ENCODE data around the gene COPS7A.

COPS7A gene

DNA sequence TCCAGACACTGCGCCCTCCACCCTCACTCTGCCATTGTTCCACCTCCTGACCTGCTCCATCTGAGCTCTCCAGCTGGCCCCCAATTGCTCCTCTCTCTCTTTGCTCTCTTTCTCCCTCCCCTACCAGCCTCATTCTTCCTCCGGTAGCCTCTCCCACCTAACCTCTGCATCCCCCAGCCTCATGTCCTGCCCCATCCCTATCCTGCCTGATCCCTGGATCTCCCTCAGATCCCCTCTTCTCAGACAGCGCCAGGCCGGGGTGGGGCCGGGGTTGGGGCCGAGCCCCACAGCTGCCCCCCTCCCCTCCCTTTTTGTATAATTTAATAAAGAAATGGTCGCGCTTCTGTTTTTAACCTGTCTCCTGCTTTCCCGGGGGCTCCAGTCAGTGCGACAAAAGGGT is 46.8 kb downstream of the COPS7A start:
- TF ChIP-seq JUND (IDR thresholded peaks at IDR 0.05; ENCODE audit: low read depth) = no peak
- in situ Hi-C loops (cut with HindIII; ENCODE audit: low pct_unique_long_range_greater_than_20kb, low sequenced_read_pairs) = no loop called here
- no peak for DNase-seq (ENCODE audit: low read depth in 1 of 2, low spot score in 1 of 2)

DNA sequence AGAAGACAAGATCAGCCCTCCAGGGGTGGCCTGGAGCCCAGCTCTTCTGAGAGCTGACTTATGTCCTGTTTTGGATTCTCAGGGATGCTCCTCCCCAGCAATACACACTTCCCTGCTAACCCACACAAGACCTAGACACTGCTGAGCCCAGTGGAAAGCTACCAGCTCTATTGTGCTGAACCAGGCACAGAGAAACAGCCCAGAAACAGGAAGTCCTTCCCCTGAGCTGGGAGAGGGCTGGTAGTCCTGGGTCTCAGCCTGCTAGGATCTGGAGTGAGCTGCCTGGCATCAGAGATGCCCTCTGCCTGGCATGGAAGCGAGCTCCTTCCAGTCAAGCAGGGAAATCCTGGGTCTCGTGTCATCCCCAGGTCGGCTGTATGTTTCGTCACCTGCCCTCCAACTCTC is 47.2 kb downstream of the COPS7A start:
- TF ChIP-seq JUND (IDR thresholded peaks at IDR 0.05; ENCODE audit: low read depth) = no peak
- in situ Hi-C loops (cut with HindIII; ENCODE audit: low pct_unique_long_range_greater_than_20kb, low sequenced_read_pairs) = no loop called here
- no peak for DNase-seq (ENCODE audit: low read depth in 1 of 2, low spot score in 1 of 2)

DNA sequence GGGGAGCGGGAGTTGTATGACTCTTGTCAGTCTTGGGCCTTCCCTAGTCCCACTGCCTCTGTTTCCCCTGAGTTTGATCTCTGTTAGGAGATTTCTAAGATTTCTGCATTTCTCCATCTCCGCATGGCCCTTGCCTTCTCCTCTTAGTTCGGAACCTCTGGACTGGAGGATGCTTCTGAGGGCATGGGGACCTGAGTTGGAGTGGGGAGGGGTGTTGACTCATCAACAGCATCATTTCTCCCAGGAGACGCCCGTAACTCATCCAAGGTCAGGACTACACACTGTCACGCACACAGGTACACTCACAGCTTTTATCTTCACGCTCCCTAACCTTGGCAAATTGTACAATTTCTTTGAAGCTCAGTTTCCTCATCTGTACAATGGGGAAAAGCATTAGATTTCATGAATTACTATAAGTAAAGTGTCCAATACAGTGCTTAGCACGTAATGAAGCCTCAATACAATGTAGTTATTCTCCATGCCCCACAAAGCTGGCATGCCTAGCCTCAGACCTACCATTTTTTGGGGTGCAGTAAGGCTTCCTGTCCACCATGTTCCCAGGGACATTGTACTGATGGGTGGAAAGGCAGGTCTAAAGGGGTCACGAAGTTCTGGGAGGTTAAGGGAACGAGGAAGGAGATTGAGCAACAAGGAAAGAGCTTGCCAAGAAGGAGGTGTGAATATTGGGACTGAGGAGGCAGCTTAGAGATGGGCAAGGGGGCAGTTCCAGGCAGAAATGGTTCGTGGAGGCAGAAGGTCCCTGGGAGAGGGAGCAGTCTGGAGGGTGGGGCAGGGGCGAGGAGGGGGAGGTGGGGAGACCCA is 47.9 kb downstream of the COPS7A start:
- DNase-seq (ENCODE audit: low read depth in 1 of 2, low spot score in 1 of 2) = no peak
- in situ Hi-C loops (cut with HindIII; ENCODE audit: low pct_unique_long_range_greater_than_20kb, low sequenced_read_pairs) = no loop called here
- no peak for TF ChIP-seq JUND (IDR thresholded peaks at IDR 0.05; ENCODE audit: low read depth)

DNA sequence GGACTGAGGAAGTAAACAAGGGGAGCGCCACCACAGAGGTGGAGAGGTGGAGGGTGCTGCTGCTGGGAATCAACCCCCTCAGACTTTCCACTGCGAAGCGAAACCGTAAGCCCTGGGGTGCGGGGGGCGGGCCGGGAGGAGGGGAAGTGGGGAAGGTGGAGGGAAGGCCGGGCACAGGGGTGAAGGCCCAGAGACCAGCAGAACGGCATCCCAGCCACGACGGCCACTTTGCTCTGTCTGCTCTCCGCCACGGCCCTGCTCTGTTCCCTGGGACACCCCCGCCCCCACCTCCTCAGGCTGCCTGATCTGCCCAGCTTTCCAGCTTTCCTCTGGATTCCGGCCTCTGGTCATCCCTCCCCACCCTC is 48.5 kb downstream of the COPS7A start, which contains the start of gene LAG3:
Gene LAG3, plus strand, starts transcription at position 190 of the 365 bp plus-strand sequence. CDS start 333 bp downstream, outside the sequence.
- no peak for TF ChIP-seq JUND (IDR thresholded peaks at IDR 0.05; ENCODE audit: low read depth)
- no peak for DNase-seq (ENCODE audit: low read depth in 1 of 2, low spot score in 1 of 2)
- in situ Hi-C loops (cut with HindIII; ENCODE audit: low pct_unique_long_range_greater_than_20kb, low sequenced_read_pairs) = no loop called here

DNA sequence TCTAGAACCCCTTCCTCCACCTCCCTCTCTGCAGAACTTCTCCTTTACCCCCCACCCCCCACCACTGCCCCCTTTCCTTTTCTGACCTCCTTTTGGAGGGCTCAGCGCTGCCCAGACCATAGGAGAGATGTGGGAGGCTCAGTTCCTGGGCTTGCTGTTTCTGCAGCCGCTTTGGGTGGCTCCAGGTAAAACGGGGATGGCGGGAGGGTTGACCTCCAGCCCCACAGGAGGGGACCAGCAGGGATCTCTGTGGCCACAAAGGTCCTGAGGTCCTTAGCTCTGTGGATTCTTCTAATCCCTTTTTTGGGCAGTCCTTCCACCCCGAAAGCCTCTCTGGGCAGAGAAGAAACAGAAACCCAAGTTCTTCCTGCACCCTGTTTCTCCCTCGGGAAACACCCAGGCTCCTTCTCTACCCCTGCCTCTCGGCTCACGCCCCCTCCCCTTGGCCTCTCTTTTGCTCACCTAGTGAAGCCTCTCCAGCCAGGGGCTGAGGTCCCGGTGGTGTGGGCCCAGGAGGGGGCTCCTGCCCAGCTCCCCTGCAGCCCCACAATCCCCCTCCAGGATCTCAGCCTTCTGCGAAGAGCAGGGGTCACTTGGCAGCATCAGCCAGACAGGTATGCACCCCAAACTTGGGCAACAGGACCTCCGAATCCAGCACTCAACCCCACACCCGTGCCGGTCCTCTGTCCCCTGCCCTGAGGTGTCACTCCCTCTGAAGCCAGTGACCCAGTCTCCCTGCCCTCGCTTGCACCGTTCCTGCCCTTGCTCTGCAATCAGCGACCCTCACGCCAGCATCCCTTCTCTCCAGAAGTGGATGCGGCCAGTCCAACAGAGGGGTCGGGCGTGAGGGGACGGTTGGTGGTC is 49.1 kb downstream of the COPS7A start:
- DNase-seq (ENCODE audit: low read depth in 1 of 2, low spot score in 1 of 2) = no peak

DNA sequence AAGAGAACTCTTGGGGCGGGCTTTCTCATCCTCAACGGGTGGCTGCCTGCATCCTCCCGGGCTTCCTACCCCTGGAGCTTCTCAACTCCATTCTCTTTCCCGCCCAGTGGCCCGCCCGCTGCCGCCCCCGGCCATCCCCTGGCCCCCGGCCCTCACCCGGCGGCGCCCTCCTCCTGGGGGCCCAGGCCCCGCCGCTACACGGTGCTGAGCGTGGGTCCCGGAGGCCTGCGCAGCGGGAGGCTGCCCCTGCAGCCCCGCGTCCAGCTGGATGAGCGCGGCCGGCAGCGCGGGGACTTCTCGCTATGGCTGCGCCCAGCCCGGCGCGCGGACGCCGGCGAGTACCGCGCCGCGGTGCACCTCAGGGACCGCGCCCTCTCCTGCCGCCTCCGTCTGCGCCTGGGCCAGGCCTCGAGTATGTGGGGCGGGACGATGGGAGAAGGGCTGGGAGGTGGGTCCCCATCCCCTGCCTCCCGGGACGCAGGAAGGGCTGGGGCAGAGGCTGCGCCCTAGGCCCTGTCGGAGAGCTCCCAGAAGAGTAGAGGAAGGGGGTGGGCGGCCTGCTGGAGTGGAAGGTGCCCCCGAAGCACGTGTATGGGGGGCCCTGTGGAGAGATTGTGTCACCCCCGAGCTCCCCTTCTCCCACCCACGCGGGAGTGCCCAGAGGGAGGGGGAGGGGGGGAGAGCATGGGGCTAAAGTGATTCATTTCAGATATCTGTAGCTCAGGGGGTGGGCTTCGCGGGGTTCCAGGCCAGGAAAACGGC is 49.9 kb downstream of the COPS7A start:
- DNase-seq (ENCODE audit: low read depth in 1 of 2, low spot score in 1 of 2) = no peak
- TF ChIP-seq JUND (IDR thresholded peaks at IDR 0.05; ENCODE audit: low read depth) = no peak
- in situ Hi-C loops (cut with HindIII; ENCODE audit: low pct_unique_long_range_greater_than_20kb, low sequenced_read_pairs) = no loop called here

More for the DNA sequence above, 49.1 kb downstream of the COPS7A start:
- in situ Hi-C loops (cut with HindIII; ENCODE audit: low pct_unique_long_range_greater_than_20kb, low sequenced_read_pairs) = no loop called here
- TF ChIP-seq JUND (IDR thresholded peaks at IDR 0.05; ENCODE audit: low read depth) = no peak

DNA sequence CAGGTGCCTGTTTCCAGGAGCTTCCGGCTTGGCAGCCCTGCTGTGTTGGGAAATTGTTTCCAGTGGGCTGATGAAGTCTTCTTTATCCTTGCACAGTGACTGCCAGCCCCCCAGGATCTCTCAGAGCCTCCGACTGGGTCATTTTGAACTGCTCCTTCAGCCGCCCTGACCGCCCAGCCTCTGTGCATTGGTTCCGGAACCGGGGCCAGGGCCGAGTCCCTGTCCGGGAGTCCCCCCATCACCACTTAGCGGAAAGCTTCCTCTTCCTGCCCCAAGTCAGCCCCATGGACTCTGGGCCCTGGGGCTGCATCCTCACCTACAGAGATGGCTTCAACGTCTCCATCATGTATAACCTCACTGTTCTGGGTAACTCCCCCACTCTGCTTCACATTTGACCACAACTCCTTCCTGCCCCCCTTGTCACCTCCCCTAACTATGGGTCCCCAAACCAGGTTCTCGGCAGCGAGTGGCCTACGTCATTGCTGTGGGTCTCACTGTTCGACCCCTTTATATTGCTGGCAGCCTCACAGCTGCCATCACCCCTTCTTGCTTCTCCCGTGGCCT is 50.7 kb downstream of the COPS7A start:
- no peak for TF ChIP-seq JUND (IDR thresholded peaks at IDR 0.05; ENCODE audit: low read depth)
- in situ Hi-C loops (cut with HindIII; ENCODE audit: low pct_unique_long_range_greater_than_20kb, low sequenced_read_pairs) = no loop called here

DNA sequence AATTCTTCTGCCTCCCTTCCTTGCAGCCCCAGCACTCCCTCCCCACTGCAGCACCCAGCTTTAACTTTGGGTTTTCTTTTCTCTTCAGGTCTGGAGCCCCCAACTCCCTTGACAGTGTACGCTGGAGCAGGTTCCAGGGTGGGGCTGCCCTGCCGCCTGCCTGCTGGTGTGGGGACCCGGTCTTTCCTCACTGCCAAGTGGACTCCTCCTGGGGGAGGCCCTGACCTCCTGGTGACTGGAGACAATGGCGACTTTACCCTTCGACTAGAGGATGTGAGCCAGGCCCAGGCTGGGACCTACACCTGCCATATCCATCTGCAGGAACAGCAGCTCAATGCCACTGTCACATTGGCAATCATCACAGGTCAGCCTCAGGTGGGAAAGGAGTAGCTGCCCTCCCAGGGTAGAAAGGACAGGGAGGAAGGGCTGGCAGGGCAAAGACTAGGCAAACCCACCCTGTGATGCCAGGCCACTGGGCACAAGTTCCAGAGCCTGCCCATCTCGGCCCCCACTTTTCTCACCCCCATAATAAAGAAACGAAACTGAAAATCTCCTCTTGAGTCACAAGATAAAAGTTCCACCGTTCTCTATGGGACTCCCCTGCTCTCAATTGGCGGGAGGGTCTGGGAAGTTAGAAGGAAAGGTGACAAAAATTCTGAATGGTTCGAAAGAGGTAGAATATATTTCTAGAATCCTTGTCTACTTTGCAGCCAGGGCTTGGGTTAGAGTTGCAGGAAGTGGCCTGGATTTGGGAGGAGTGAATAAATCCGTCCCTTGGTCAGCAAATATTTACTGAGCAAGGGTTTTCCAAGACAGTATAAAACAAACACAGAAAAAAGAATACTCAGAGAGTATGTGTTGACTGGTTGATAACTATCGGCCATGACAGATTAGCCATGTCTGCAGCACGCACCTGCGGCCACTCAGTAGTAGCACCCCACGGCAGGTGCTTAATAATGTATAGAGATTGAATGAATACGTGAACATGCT is 51.6 kb downstream of the COPS7A start:
- no peak for TF ChIP-seq JUND (IDR thresholded peaks at IDR 0.05; ENCODE audit: low read depth)
- DNase-seq (ENCODE audit: low read depth in 1 of 2, low spot score in 1 of 2) = peak in 1 of 2 experiments; percentile 27
- in situ Hi-C loops (cut with HindIII; ENCODE audit: low pct_unique_long_range_greater_than_20kb, low sequenced_read_pairs) = no loop called here

More for the DNA sequence above, 50.7 kb downstream of the COPS7A start:
- no peak for DNase-seq (ENCODE audit: low read depth in 1 of 2, low spot score in 1 of 2)

DNA sequence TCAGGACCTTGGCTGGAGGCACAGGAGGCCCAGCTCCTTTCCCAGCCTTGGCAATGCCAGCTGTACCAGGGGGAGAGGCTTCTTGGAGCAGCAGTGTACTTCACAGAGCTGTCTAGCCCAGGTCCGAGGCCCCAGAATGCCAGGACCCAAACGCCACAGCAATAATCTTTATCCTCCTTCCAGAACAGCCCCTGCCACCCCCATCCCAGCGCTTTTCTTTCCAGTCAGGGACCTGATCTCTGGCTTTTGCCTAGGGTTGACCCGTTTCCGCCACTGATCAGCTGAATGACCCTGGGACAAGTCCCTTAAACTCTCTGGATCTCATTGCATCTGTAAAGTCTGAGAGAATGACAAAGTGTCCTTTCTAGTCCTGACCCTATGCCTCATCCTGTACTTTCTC is 53.5 kb downstream of the COPS7A start:
- DNase-seq (ENCODE audit: low read depth in 1 of 2, low spot score in 1 of 2) = no peak
- no peak for TF ChIP-seq JUND (IDR thresholded peaks at IDR 0.05; ENCODE audit: low read depth)
- in situ Hi-C loops (cut with HindIII; ENCODE audit: low pct_unique_long_range_greater_than_20kb, low sequenced_read_pairs) = no loop called here

DNA sequence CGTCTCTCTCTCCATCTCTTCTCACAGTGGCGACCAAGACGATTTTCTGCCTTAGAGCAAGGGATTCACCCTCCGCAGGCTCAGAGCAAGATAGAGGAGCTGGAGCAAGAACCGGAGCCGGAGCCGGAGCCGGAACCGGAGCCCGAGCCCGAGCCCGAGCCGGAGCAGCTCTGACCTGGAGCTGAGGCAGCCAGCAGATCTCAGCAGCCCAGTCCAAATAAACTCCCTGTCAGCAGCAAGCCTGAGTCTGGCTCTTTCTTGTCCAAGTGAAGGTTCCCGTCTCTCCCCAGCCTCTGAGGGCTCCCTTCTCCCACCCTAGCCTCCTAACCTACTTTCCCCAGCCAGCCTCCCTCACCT is 54.3 kb downstream of the COPS7A start:
- no peak for DNase-seq (ENCODE audit: low read depth in 1 of 2, low spot score in 1 of 2)
- TF ChIP-seq JUND (IDR thresholded peaks at IDR 0.05; ENCODE audit: low read depth) = no peak
- in situ Hi-C loops (cut with HindIII; ENCODE audit: low pct_unique_long_range_greater_than_20kb, low sequenced_read_pairs) = no loop called here

Measured in T47D (cell line).